ENCODE measurements around the gene TSPAN9.

DNA sequence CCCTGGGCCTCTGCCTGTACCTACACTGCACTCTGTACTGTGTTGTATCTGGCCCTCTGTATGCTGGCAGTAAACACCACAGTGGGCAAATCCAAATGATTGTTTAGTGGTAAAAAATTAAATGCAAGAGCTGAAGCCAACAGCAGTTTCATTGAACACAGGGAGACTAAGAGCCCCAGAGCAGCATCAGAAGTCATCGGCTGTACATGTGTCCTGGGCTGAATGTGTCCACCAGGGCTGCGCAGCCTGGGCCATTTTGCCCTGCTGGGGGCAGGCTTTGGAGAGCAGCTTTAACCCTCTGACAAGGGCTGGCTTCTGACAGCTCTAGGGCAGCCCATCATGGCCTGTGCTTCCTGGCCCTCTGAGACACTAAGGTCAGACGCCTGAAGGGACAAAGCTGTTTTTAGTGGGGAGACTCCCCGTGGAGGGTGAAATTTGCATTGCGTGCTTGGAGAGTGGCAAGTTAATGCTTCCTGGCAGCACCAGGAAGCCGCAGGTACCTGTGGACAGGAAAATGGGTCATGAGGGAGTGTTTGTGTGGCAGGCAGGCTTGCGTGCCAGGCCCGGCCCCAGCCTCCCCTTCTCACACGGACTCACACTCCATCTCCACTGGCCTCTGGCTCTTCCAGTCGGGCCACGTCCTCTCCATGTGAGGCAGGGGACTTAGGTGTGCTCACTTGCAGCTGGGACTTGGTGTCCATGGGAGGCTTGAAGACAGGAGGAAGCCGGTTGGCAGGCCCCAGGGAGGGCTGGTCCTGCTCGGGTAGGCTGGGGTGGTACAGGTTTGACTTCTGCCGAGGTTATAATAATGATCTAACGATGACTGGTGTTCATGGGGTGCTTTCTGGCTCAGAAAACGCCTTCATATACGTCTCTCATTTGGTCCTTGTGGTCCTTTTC, 150.1 kb downstream of the TSPAN9 start:
- TF ChIP-seq, protein P1, sequence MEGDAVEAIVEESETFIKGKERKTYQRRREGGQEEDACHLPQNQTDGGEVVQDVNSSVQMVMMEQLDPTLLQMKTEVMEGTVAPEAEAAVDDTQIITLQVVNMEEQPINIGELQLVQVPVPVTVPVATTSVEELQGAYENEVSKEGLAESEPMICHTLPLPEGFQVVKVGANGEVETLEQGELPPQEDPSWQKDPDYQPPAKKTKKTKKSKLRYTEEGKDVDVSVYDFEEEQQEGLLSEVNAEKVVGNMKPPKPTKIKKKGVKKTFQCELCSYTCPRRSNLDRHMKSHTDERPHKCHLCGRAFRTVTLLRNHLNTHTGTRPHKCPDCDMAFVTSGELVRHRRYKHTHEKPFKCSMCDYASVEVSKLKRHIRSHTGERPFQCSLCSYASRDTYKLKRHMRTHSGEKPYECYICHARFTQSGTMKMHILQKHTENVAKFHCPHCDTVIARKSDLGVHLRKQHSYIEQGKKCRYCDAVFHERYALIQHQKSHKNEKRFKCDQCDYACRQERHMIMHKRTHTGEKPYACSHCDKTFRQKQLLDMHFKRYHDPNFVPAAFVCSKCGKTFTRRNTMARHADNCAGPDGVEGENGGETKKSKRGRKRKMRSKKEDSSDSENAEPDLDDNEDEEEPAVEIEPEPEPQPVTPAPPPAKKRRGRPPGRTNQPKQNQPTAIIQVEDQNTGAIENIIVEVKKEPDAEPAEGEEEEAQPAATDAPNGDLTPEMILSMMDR (optimal IDR thresholded peaks at IDR 0.05 in 1 of 3, IDR thresholded peaks at IDR 0.05 in 1 of 3, conservative IDR thresholded peaks at IDR 0.05 in 1 of 3; ENCODE audit: extremely low read depth in 1 of 3, insufficient read depth in 2 of 3, low read length in 3 of 3), result no peak
- TF ChIP-seq EZH2 (IDR thresholded peaks at IDR 0.05; ENCODE audit: low read length), result no peak
